ENCODE results near the gene XCL1. TPM values are rescaled to one million over a fixed set of nuclear protein-coding genes. Genes with fewer than 3 reads are reported as not detected.
"Not testable (repeated sequence)": the region's sequence is repeated elsewhere in the genome, so short reads cannot be mapped to it uniquely, and the experiment has no call there.

The XCL1 gene
- total and polyA plus RNA-seq, 2 donors (not counting 1 experiment from before 2014, with no cell fraction given) = not detected

- no peaks in the 10 kb centered on the region for H3K79me2 ChIP-seq (ENCODE audit: control insufficient read depth, insufficient read depth, low read length)
- H3K9me3 ChIP-seq (ENCODE audit: control insufficient read depth, insufficient read depth, low read depth, low read length) = no peaks in the 10 kb centered on the region
- H3K36me3 ChIP-seq (ENCODE audit: control insufficient read depth, insufficient read depth, low read length) = no peaks in the 10 kb centered on the region
- H3K4me3 ChIP-seq (replicated peaks in 1 of 4; ENCODE audit: control extremely low read depth in 1 of 4, insufficient read depth in 1 of 4, low read depth in 3 of 4, low read length in 4 of 4) = no peak overlapping the region
- no peaks in the 10 kb centered on the region for H4K20me1 ChIP-seq (ENCODE audit: control insufficient read depth, extremely low read depth, insufficient read depth, low read length)
- H3K27me3 ChIP-seq (ENCODE audit: control insufficient read depth, insufficient read depth, low read length) = no peaks in the 10 kb centered on the region
- TF ChIP-seq CTCF (conservative IDR thresholded peaks at IDR 0.05 in 1 of 2, IDR thresholded peaks at IDR 0.05 in 1 of 2; ENCODE audit: low read depth in 1 of 2, low read length in 2 of 2) = no peak
- no peak for TF ChIP-seq EZH2 (IDR thresholded peaks at IDR 0.05; ENCODE audit: low read length, missing control alignments)
- H3K4me2 ChIP-seq (ENCODE audit: extremely low read depth, insufficient read depth, low read length) = no peak overlapping the region
- H2AFZ ChIP-seq (ENCODE audit: low read length) = no peak overlapping the region
- H3K9ac ChIP-seq (ENCODE audit: insufficient read depth, low read length) = no peak overlapping the region
- no peak overlapping the region for H3K27ac ChIP-seq (ENCODE audit: insufficient read depth, low read length)
- no peak for DNase-seq (ENCODE audit: low read depth in 2 of 2)
- no peaks in the 10 kb centered on the region for H3K4me1 ChIP-seq (ENCODE audit: control insufficient read depth, extremely low read depth, insufficient read depth, low read length)
Measured at GRCh38 chr1:168535536-168535935, 40.9 kb upstream of the XCL1 start.

GRCh38 chr1:168540798-168541197 lies 35.6 kb upstream of the XCL1 start:
- not testable (repeated sequence) for DNase-seq (ENCODE audit: low read depth in 2 of 2); H3K27me3 ChIP-seq (ENCODE audit: control insufficient read depth, insufficient read depth, low read length); H2AFZ ChIP-seq (ENCODE audit: low read length); H4K20me1 ChIP-seq (ENCODE audit: control insufficient read depth, extremely low read depth, insufficient read depth, low read length); H3K4me3 ChIP-seq (replicated peaks in 1 of 4; ENCODE audit: control extremely low read depth in 1 of 4, insufficient read depth in 1 of 4, low read depth in 3 of 4, low read length in 4 of 4); H3K9me3 ChIP-seq (ENCODE audit: control insufficient read depth, insufficient read depth, low read depth, low read length); H3K79me2 ChIP-seq (ENCODE audit: control insufficient read depth, insufficient read depth, low read length); H3K9ac ChIP-seq (ENCODE audit: insufficient read depth, low read length); H3K36me3 ChIP-seq (ENCODE audit: control insufficient read depth, insufficient read depth, low read length); H3K4me2 ChIP-seq (ENCODE audit: extremely low read depth, insufficient read depth, low read length); H3K27ac ChIP-seq (ENCODE audit: insufficient read depth, low read length); H3K4me1 ChIP-seq (ENCODE audit: control insufficient read depth, extremely low read depth, insufficient read depth, low read length)

- H3K4me2 ChIP-seq (ENCODE audit: extremely low read depth, insufficient read depth, low read length); H2AFZ ChIP-seq (ENCODE audit: low read length); H3K36me3 ChIP-seq (ENCODE audit: control insufficient read depth, insufficient read depth, low read length); H4K20me1 ChIP-seq (ENCODE audit: control insufficient read depth, extremely low read depth, insufficient read depth, low read length); H3K79me2 ChIP-seq (ENCODE audit: control insufficient read depth, insufficient read depth, low read length); DNase-seq (ENCODE audit: low read depth in 2 of 2); H3K9ac ChIP-seq (ENCODE audit: insufficient read depth, low read length); H3K27me3 ChIP-seq (ENCODE audit: control insufficient read depth, insufficient read depth, low read length); H3K4me3 ChIP-seq (replicated peaks in 1 of 4; ENCODE audit: control extremely low read depth in 1 of 4, insufficient read depth in 1 of 4, low read depth in 3 of 4, low read length in 4 of 4); H3K9me3 ChIP-seq (ENCODE audit: control insufficient read depth, insufficient read depth, low read depth, low read length); H3K27ac ChIP-seq (ENCODE audit: insufficient read depth, low read length); H3K4me1 ChIP-seq (ENCODE audit: control insufficient read depth, extremely low read depth, insufficient read depth, low read length): not testable (repeated sequence)
Measured at GRCh38 chr1:168542978-168543377, 33.4 kb upstream of the XCL1 start.

- not testable (repeated sequence) for H4K20me1 ChIP-seq (ENCODE audit: control insufficient read depth, extremely low read depth, insufficient read depth, low read length); H3K36me3 ChIP-seq (ENCODE audit: control insufficient read depth, insufficient read depth, low read length); H3K9ac ChIP-seq (ENCODE audit: insufficient read depth, low read length); H3K4me2 ChIP-seq (ENCODE audit: extremely low read depth, insufficient read depth, low read length); H3K79me2 ChIP-seq (ENCODE audit: control insufficient read depth, insufficient read depth, low read length); H3K27me3 ChIP-seq (ENCODE audit: control insufficient read depth, insufficient read depth, low read length); H3K27ac ChIP-seq (ENCODE audit: insufficient read depth, low read length); H3K9me3 ChIP-seq (ENCODE audit: control insufficient read depth, insufficient read depth, low read depth, low read length); H3K4me1 ChIP-seq (ENCODE audit: control insufficient read depth, extremely low read depth, insufficient read depth, low read length); DNase-seq (ENCODE audit: low read depth in 2 of 2); H3K4me3 ChIP-seq (replicated peaks in 1 of 4; ENCODE audit: control extremely low read depth in 1 of 4, insufficient read depth in 1 of 4, low read depth in 3 of 4, low read length in 4 of 4); H2AFZ ChIP-seq (ENCODE audit: low read length)
Measured at GRCh38 chr1:168543840-168544498, 32.4 kb upstream of the XCL1 start, which contains the start of gene XCL2. Gene XCL2, minus strand, starts transcription at chr1:168543997. Its CDS starts 33 bp downstream, at chr1:168543964.

Measured in fibroblast of lung (primary cell).